Bone marrow (tissue), 2 donors: ENCODE measurements around the gene GRK1.
"Not testable (repeated sequence)": the region's sequence is repeated elsewhere in the genome, so short reads cannot be mapped to it uniquely, and the experiment has no call there.

Experiments used
- DNase-seq, 2 donors: peaks; one replicate each; lab custom pipeline; 2025; lab: John Stamatoyannopoulos, UW

The GRK1 gene

GRCh38 chr13:113666951-113667701 lies at the start of gene GRK1:
Gene GRK1, plus strand, starts transcription at chr13:113667219. Its CDS starts 168 bp downstream, at chr13:113667387.
- DNase-seq: no peak

- DNase-seq: no peak
Measured at GRCh38 chr13:113617961-113618360, 49.1 kb upstream of the GRK1 start.

GRCh38 chr13:113618455-113618854 lies 48.6 kb upstream of the GRK1 start:
- DNase-seq: no peak

GRCh38 chr13:113620036-113620796 lies 46.8 kb upstream of the GRK1 start:
- DNase-seq: no peak

- no peak for DNase-seq
Measured at GRCh38 chr13:113621046-113621445, 46.0 kb upstream of the GRK1 start.

- DNase-seq: not testable (repeated sequence)
Measured at GRCh38 chr13:113621498-113621897, 45.5 kb upstream of the GRK1 start.

- not testable (repeated sequence) for DNase-seq
Measured at GRCh38 chr13:113621986-113622550, 45.0 kb upstream of the GRK1 start.

GRCh38 chr13:113622791-113623490 lies 44.1 kb upstream of the GRK1 start:
- DNase-seq: no peak

GRCh38 chr13:113623491-113624234 lies 43.4 kb upstream of the GRK1 start:
- no peak for DNase-seq

- no peak for DNase-seq
Measured at GRCh38 chr13:113624235-113624587, 42.8 kb upstream of the GRK1 start.

- not testable (repeated sequence) for DNase-seq
Measured at GRCh38 chr13:113624640-113625304, 42.2 kb upstream of the GRK1 start.

GRCh38 chr13:113625965-113626721 lies 40.9 kb upstream of the GRK1 start:
- DNase-seq: no peak

- no peak for DNase-seq
Measured at GRCh38 chr13:113627136-113627535, 39.9 kb upstream of the GRK1 start.

- no peak for DNase-seq
Measured at GRCh38 chr13:113628291-113629270, 38.4 kb upstream of the GRK1 start.

GRCh38 chr13:113629866-113630265 lies 37.2 kb upstream of the GRK1 start:
- DNase-seq: no peak

- DNase-seq: no peak
Measured at GRCh38 chr13:113630296-113630695, 36.7 kb upstream of the GRK1 start.

GRCh38 chr13:113630804-113631203 lies 36.2 kb upstream of the GRK1 start:
- no peak for DNase-seq

GRCh38 chr13:113631341-113632095 lies 35.5 kb upstream of the GRK1 start:
- DNase-seq: no peak
